ENCODE results near the gene CDH4. TPM values are rescaled to one million over a fixed set of nuclear protein-coding genes. Genes with fewer than 3 reads are reported as not detected.

CDH4 gene
- total RNA-seq, 1 donor from 2014 or later = not detected

- H3K4me3 Mint-ChIP-seq = no peak overlapping the region
- no peak for TF ChIP-seq CTCF (IDR thresholded peaks at IDR 0.05)
- H3K36me3 Mint-ChIP-seq (ENCODE audit: low read depth) = no peaks in the 10 kb centered on the region
- ChIA-PET CTCF (no interaction called here), POLR2A (no interaction called here)
- ATAC-seq (ENCODE audit: low read depth) (no peak), DNase-seq (no peak)
- intact Hi-C loops (cut with micrococcal nuclease) = no loop called here
- H3K27ac Mint-ChIP-seq = no peak overlapping the region
- H3K4me1 Mint-ChIP-seq = no peaks in the 10 kb centered on the region
- no peaks in the 10 kb centered on the region for H3K27me3 Mint-ChIP-seq
- no peaks in the 10 kb centered on the region for H3K9me3 Mint-ChIP-seq
Observed at GRCh38 chr20:61880706-61881105, 628.6 kb downstream of the CDH4 start.

GRCh38 chr20:61881416-61881815 lies 629.4 kb downstream of the CDH4 start:
- ChIA-PET POLR2A (no interaction called here), CTCF (no interaction called here)
- Mint-ChIP-seq H3K9me3 (no peaks in the 10 kb centered on the region), H3K4me1 (no peaks in the 10 kb centered on the region), H3K27ac (no peak overlapping the region), H3K27me3 (no peaks in the 10 kb centered on the region), H3K36me3 (ENCODE audit: low read depth) (no peaks in the 10 kb centered on the region), H3K4me3 (no peak overlapping the region)
- intact Hi-C loops (cut with micrococcal nuclease) = no loop called here
- ATAC-seq (ENCODE audit: low read depth) = no peak
- no peak for DNase-seq
- no peak for TF ChIP-seq CTCF (IDR thresholded peaks at IDR 0.05)

- ChIA-PET POLR2A (no interaction called here), CTCF (no interaction called here)
- intact Hi-C loops (cut with micrococcal nuclease) = no loop called here
- ATAC-seq (ENCODE audit: low read depth) (no peak), DNase-seq (no peak)
- Mint-ChIP-seq H3K36me3 (ENCODE audit: low read depth) (no peaks in the 10 kb centered on the region), H3K4me3 (no peak overlapping the region), H3K27me3 (no peaks in the 10 kb centered on the region), H3K27ac (no peak overlapping the region), H3K9me3 (no peaks in the 10 kb centered on the region), H3K4me1 (no peaks in the 10 kb centered on the region)
- TF ChIP-seq CTCF (IDR thresholded peaks at IDR 0.05) = no peak
Observed at GRCh38 chr20:61881861-61882260, 629.8 kb downstream of the CDH4 start.

GRCh38 chr20:61882716-61883615 lies 630.9 kb downstream of the CDH4 start:
- ChIA-PET CTCF (no interaction called here), POLR2A (no interaction called here)
- Mint-ChIP-seq H3K36me3 (ENCODE audit: low read depth) (no peaks in the 10 kb centered on the region), H3K4me1 (peaks cover 2% of the 10 kb centered on the region), H3K9me3 (no peaks in the 10 kb centered on the region), H3K4me3 (no peak overlapping the region), H3K27ac (no peak overlapping the region), H3K27me3 (no peaks in the 10 kb centered on the region)
- DNase-seq (no peak), ATAC-seq (ENCODE audit: low read depth) (no peak)
- no peak for TF ChIP-seq CTCF (IDR thresholded peaks at IDR 0.05)
- intact Hi-C loops (cut with micrococcal nuclease) = no loop called here

- Mint-ChIP-seq H3K9me3 (no peaks in the 10 kb centered on the region), H3K36me3 (ENCODE audit: low read depth) (no peaks in the 10 kb centered on the region), H3K27ac (no peak overlapping the region), H3K4me1 (peaks cover 2% of the 10 kb centered on the region), H3K4me3 (no peak overlapping the region), H3K27me3 (no peaks in the 10 kb centered on the region)
- TF ChIP-seq CTCF (IDR thresholded peaks at IDR 0.05) = no peak
- ChIA-PET CTCF (no interaction called here), POLR2A (no interaction called here)
- DNase-seq = no peak
- intact Hi-C loops (cut with micrococcal nuclease) = no loop called here
- no peak for ATAC-seq (ENCODE audit: low read depth)
Observed at GRCh38 chr20:61883857-61884393, 631.9 kb downstream of the CDH4 start.

All from activated B cell treated with CpG ODN at 0.5 μM for 24 hours (primary cell).